Epidermal melanocyte (primary cell): ENCODE results near the gene RNF17.
A peak's percentile ranks its signal among the peaks of the same experiment; 100 is the strongest.
"Not testable (repeated sequence)": the region's sequence is repeated elsewhere in the genome, so short reads cannot be mapped to it uniquely, and the experiment has no call there.

Experiments used
- DNase-seq: peaks from one replicate; pipeline ENCODE4 v3.0.0; 2011; ENCODE audit warnings: low spot score; ENCODE audit not compliant: insufficient read length

The RNF17 gene

GRCh38 chr13:24763596-24764275 is at the start of gene RNF17:
Gene RNF17, plus strand, starts transcription at chr13:24764169. Its CDS starts 35 bp downstream, at chr13:24764204.
- DNase-seq: no peak

- no peak for DNase-seq
Observed at GRCh38 chr13:24716011-24716410, 48.0 kb upstream of the RNF17 start.

GRCh38 chr13:24716446-24716845 is 47.5 kb upstream of the RNF17 start:
- DNase-seq: no peak

- no peak for DNase-seq
Observed at GRCh38 chr13:24717217-24717616, 46.8 kb upstream of the RNF17 start.

GRCh38 chr13:24718192-24718965 is 45.6 kb upstream of the RNF17 start:
- no peak for DNase-seq

GRCh38 chr13:24719139-24719538 is 44.8 kb upstream of the RNF17 start:
- no peak for DNase-seq

- DNase-seq: no peak
Observed at GRCh38 chr13:24723206-24723605, 40.8 kb upstream of the RNF17 start.

GRCh38 chr13:24724714-24725113 is 39.3 kb upstream of the RNF17 start:
- no peak for DNase-seq

- no peak for DNase-seq
Observed at GRCh38 chr13:24725379-24725778, 38.6 kb upstream of the RNF17 start.

- DNase-seq: peak; percentile 92
Observed at GRCh38 chr13:24727731-24728601, 36.0 kb upstream of the RNF17 start.

GRCh38 chr13:24730873-24731567 is 32.9 kb upstream of the RNF17 start:
- not testable (repeated sequence) for DNase-seq

GRCh38 chr13:24734950-24735349 is 29.0 kb upstream of the RNF17 start:
- no peak for DNase-seq

GRCh38 chr13:24737042-24737441 is 26.9 kb upstream of the RNF17 start:
- no peak for DNase-seq

- DNase-seq: no peak
Observed at GRCh38 chr13:24738366-24738847, 25.6 kb upstream of the RNF17 start.

- DNase-seq: no peak
Observed at GRCh38 chr13:24740014-24740890, 23.7 kb upstream of the RNF17 start.

- DNase-seq: no peak
Observed at GRCh38 chr13:24741016-24741662, 22.8 kb upstream of the RNF17 start.

GRCh38 chr13:24741791-24742190 is 22.2 kb upstream of the RNF17 start:
- no peak for DNase-seq

GRCh38 chr13:24742294-24742693 is 21.7 kb upstream of the RNF17 start:
- no peak for DNase-seq

GRCh38 chr13:24742977-24743376 is 21.0 kb upstream of the RNF17 start:
- no peak for DNase-seq

GRCh38 chr13:24744247-24744646 is 19.7 kb upstream of the RNF17 start:
- no peak for DNase-seq
